ENCODE data around the gene TIMM10B. TPM values are rescaled to one million over a fixed set of nuclear protein-coding genes. Genes with fewer than 3 reads are reported as not detected.
"Not testable (repeated sequence)": the region's sequence is repeated elsewhere in the genome, so short reads cannot be mapped to it uniquely, and the experiment has no call there.

The TIMM10B gene
- total RNA-seq, 1 experiment from 2014 or later = 45.7 TPM

- DNase-seq (ENCODE audit: low spot score) = peak; percentile 51
Measured at GRCh38 chr11:6505577-6506240, 24.4 kb downstream of the TIMM10B start.

- DNase-seq (ENCODE audit: low spot score) = no peak
Measured at GRCh38 chr11:6516865-6517264, 35.6 kb downstream of the TIMM10B start.

- DNase-seq (ENCODE audit: low spot score) = no peak
Measured at GRCh38 chr11:6520265-6520664, 39.0 kb downstream of the TIMM10B start.

- not testable (repeated sequence) for DNase-seq (ENCODE audit: low spot score)
Measured at GRCh38 chr11:6521946-6522345, 40.6 kb downstream of the TIMM10B start.

- no peak for DNase-seq (ENCODE audit: low spot score)
Measured at GRCh38 chr11:6523253-6523652, 42.0 kb downstream of the TIMM10B start.

- no peak for DNase-seq (ENCODE audit: low spot score)
Measured at GRCh38 chr11:6526411-6527135, 45.3 kb downstream of the TIMM10B start.

GRCh38 chr11:6529266-6529665 is 48.0 kb downstream of the TIMM10B start:
- DNase-seq (ENCODE audit: low spot score) = no peak

- no peak for DNase-seq (ENCODE audit: low spot score)
Measured at GRCh38 chr11:6530848-6531247, 49.5 kb downstream of the TIMM10B start.

GRCh38 chr11:6531267-6531752 is 50.0 kb downstream of the TIMM10B start:
- DNase-seq (ENCODE audit: low spot score) = peak; percentile 45

Other genes starting within 250 kb of the TIMM10B start
- 5.0 and 7.1 TPM in 2 replicates for gene FHIP1B, start 246.9 kb upstream of the TIMM10B start, total RNA-seq (2014; rRNA removed; shearing (Covaris generic))
- gene CNGA4, start 242.4 kb upstream of the TIMM10B start, total RNA-seq (2014; rRNA removed; shearing (Covaris generic)) = not detected in 2 replicates
- gene CCKBR, start 221.7 kb upstream of the TIMM10B start, total RNA-seq (2014; rRNA removed; shearing (Covaris generic)) = not detected in 2 replicates
- 0.27 and 0.41 TPM in 2 replicates for gene CAVIN3, start 161.0 kb upstream of the TIMM10B start, total RNA-seq (2014; rRNA removed; shearing (Covaris generic))
- gene SMPD1, start 91.0 kb upstream of the TIMM10B start, total RNA-seq (2014; rRNA removed; shearing (Covaris generic)) = 44.5 and 80.7 TPM in 2 replicates
- 5.2 and 6.3 TPM in 2 replicates for gene APBB1, start 62.4 kb upstream of the TIMM10B start, total RNA-seq (2014; rRNA removed; shearing (Covaris generic))
- 0.72 TPM in 1 of 2 replicates, not detected in the other for gene HPX, start 40.5 kb upstream of the TIMM10B start, total RNA-seq (2014; rRNA removed; shearing (Covaris generic))
- gene TRIM3, start 7.6 kb upstream of the TIMM10B start, total RNA-seq (2014; rRNA removed; shearing (Covaris generic)) = 10.6 and 15.1 TPM in 2 replicates
- 83.1 and 92.4 TPM in 2 replicates for gene ARFIP2, start 170 bp upstream of the TIMM10B start, total RNA-seq (2014; rRNA removed; shearing (Covaris generic))
- 0.90 and 1.2 TPM in 2 replicates for gene DNHD1, start 15.8 kb downstream of the TIMM10B start, total RNA-seq (2014; rRNA removed; shearing (Covaris generic))
- gene RRP8, start 122.1 kb downstream of the TIMM10B start, total RNA-seq (2014; rRNA removed; shearing (Covaris generic)) = 20.7 and 21.6 TPM in 2 replicates
- gene ILK, start 122.3 kb downstream of the TIMM10B start, total RNA-seq (2014; rRNA removed; shearing (Covaris generic)) = 139 and 144 TPM in 2 replicates
- 96.9 and 142 TPM in 2 replicates for gene TAF10, start 130.7 kb downstream of the TIMM10B start, total RNA-seq (2014; rRNA removed; shearing (Covaris generic))
- gene TPP1, start 137.9 kb downstream of the TIMM10B start, total RNA-seq (2014; rRNA removed; shearing (Covaris generic)) = 26.3 and 29.1 TPM in 2 replicates
- 0.08 and 0.19 TPM in 2 replicates for gene DCHS1, start 174.3 kb downstream of the TIMM10B start, total RNA-seq (2014; rRNA removed; shearing (Covaris generic))
- 98.8 and 99.5 TPM in 2 replicates for gene MRPL17, start 201.8 kb downstream of the TIMM10B start, total RNA-seq (2014; rRNA removed; shearing (Covaris generic))